HUES48 (cell line): Measurements from ENCODE around the gene GLS.

ENCODE experiments used
- H3K27ac ChIP-seq: one replicate; pipeline ENCODE4 v1.7.0; 2013; ENCODE audit warnings: low read depth, low read length, inconsistent platforms
- H3K27me3 ChIP-seq: 2 replicates; pipeline ENCODE4 v1.6.1; 2013; ENCODE audit warnings: mild to moderate bottlenecking, low read length; ENCODE audit not compliant: control insufficient read depth, insufficient read depth
- H3K36me3 ChIP-seq: 2 replicates; pipeline ENCODE4 v1.6.1; 2013; ENCODE audit warnings: low read length; ENCODE audit not compliant: control insufficient read depth, insufficient read depth
- H3K4me1 ChIP-seq: 2 replicates; pipeline ENCODE4 v1.6.1; 2013; ENCODE audit warnings: mild to moderate bottlenecking, low read length; ENCODE audit not compliant: control insufficient read depth, insufficient read depth
- H3K4me3 ChIP-seq: 2 replicates; pipeline ENCODE4 v1.5.1; 2013; ENCODE audit warnings: mild to moderate bottlenecking, low read depth, low read length
- H3K9ac ChIP-seq: 2 replicates; pipeline ENCODE4 v1.6.1; 2013; ENCODE audit warnings: mild to moderate bottlenecking, low read depth, low read length, moderate library complexity
- H3K9me3 ChIP-seq: 2 replicates; pipeline ENCODE4 v1.6.1; 2013; ENCODE audit warnings: low read length; ENCODE audit not compliant: control insufficient read depth, insufficient read depth

The GLS gene

GRCh38 chr2:190910341-190911136 is 29.9 kb downstream of the GLS start:
- H3K4me1 ChIP-seq, result no peaks in the 10 kb centered on the region
- no peak overlapping the region for H3K4me3 ChIP-seq
- no peak overlapping the region for H3K27ac ChIP-seq
- H3K9me3 ChIP-seq, result no peaks in the 10 kb centered on the region
- H3K27me3 ChIP-seq, result no peaks in the 10 kb centered on the region
- H3K9ac ChIP-seq, result no peak overlapping the region
- peaks cover 80% of the 10 kb centered on the region for H3K36me3 ChIP-seq

- no peaks in the 10 kb centered on the region for H3K27me3 ChIP-seq
- peaks cover 83% of the 10 kb centered on the region for H3K36me3 ChIP-seq
- no peak overlapping the region for H3K27ac ChIP-seq
- no peak overlapping the region for H3K9ac ChIP-seq
- H3K9me3 ChIP-seq, result no peaks in the 10 kb centered on the region
- H3K4me3 ChIP-seq, result no peak overlapping the region
- no peaks in the 10 kb centered on the region for H3K4me1 ChIP-seq
Measured at GRCh38 chr2:190911813-190912212, 31.2 kb downstream of the GLS start.

DNA sequence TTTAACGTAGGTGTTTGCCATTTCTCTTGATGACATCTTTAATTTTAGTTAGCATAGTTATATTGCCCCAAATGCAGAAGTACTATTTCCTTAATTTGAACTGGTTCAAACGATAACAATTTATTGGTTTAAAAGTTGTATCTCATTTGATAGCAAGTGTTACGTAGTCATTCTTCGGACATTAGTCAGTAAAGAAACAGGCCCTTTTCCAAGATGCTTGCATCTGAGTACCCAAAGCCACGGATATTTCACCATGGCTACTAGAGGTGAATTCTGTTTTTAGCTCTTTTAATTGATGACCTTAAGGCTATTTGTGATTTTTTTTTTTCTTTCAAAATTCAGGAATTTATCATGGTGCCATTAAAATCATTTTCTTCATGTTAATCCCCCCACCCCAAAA is 32.1 kb downstream of the GLS start:
- Histone ChIP-seq H3K27me3 (no peaks in the 10 kb centered on the region), H3K9me3 (no peaks in the 10 kb centered on the region), H3K4me3 (no peak overlapping the region), H3K36me3 (peaks cover 88% of the 10 kb centered on the region), H3K9ac (no peak overlapping the region), H3K4me1 (no peaks in the 10 kb centered on the region), H3K27ac (no peak overlapping the region)

DNA sequence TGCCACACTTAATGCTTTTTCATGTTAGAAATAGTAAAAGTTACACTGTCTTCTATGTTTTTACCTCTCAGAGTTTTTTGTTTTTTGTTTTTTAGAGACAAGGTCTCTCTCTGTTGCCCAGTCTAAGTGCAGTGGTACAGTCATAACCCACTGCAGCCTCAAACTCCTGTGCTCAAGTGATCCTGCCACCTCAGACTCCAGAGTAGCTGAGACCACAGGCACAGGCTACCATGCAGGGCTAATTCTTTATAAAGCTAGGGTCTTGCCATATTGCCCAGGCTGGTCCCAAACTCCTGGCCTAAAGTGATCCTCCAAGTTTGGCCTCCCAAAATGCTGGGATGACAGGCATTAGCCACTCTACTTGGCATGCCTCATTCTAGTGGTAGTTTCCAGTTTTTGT is 33.1 kb downstream of the GLS start:
- Histone ChIP-seq H3K9me3 (no peaks in the 10 kb centered on the region), H3K36me3 (peaks cover 81% of the 10 kb centered on the region), H3K27ac (no peak overlapping the region), H3K27me3 (no peaks in the 10 kb centered on the region), H3K4me3 (no peak overlapping the region), H3K4me1 (no peaks in the 10 kb centered on the region), H3K9ac (no peak overlapping the region)

DNA sequence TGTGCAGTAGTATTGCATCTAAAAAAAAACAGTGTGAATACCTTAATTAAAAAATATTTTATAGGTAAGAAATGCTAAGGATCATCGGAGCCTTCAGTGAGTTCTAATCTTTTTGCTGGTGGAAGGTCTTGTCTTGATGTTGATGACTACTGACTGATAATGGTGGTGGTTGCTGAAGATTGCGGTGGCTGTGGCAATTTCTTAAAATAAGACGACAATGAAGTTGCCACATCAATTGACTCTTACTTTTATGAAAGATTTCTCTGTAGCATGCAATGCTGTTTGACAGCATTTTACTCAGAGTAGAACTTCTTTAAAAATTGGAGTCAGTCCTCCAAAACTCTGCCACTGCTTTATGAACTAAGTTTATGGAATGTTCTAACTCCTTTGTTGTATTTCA is 36.2 kb downstream of the GLS start:
- Histone ChIP-seq H3K9me3 (no peaks in the 10 kb centered on the region), H3K27me3 (no peaks in the 10 kb centered on the region), H3K9ac (no peak overlapping the region), H3K27ac (no peak overlapping the region), H3K4me3 (no peak overlapping the region), H3K4me1 (no peaks in the 10 kb centered on the region), H3K36me3 (peaks cover 83% of the 10 kb centered on the region)

GRCh38 chr2:190920085-190920484 is 39.5 kb downstream of the GLS start:
- Histone ChIP-seq H3K36me3 (peaks cover 88% of the 10 kb centered on the region), H3K9ac (no peak overlapping the region), H3K27me3 (no peaks in the 10 kb centered on the region), H3K9me3 (no peaks in the 10 kb centered on the region), H3K4me3 (no peak overlapping the region), H3K27ac (no peak overlapping the region), H3K4me1 (no peaks in the 10 kb centered on the region)

DNA sequence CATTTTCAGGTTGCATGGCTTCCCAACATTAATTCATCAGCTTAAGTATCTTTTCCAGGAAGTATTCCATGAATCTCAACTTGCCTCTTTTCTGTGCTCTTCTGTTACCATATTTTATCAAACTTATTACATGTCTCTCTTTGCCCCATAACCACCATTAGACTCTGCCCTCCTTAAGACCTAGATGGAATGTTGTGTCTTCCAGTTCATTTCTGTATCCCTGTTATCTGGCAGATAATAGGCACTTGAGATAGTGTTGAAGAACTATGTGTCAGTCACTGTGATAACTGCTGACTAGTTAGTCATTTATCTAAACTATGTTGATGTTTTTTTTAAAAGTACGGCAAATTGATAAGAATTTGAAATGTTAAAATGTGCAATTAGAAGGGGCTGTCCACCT is 41.8 kb downstream of the GLS start:
- peaks cover 83% of the 10 kb centered on the region for H3K36me3 ChIP-seq

DNA sequence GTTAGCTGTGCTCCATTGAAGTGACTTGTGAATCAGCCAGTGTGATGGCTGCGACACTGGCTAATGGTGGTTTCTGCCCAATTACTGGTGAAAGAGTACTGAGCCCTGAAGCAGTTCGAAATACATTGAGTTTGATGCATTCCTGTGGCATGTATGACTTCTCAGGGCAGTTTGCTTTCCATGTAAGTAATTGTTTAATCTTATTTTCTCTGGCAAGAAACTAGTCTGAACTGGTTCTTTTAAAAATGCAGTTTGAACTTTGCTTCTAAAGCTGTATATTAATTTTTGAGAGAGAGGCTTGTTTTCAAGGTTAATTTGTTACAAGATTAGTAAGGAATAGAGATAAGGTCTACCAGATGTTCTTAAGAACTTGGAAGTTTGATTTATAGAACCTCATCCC is 46.7 kb downstream of the GLS start:
- peaks cover 76% of the 10 kb centered on the region for H3K36me3 ChIP-seq

More for the DNA sequence above, 41.8 kb downstream of the GLS start:
- no peak overlapping the region for H3K27ac ChIP-seq
- no peaks in the 10 kb centered on the region for H3K27me3 ChIP-seq
- no peaks in the 10 kb centered on the region for H3K9me3 ChIP-seq
- no peak overlapping the region for H3K9ac ChIP-seq
- H3K4me1 ChIP-seq, result no peaks in the 10 kb centered on the region
- H3K4me3 ChIP-seq, result no peak overlapping the region

GRCh38 chr2:190929919-190930318 is 49.3 kb downstream of the GLS start:
- Histone ChIP-seq H3K36me3 (peaks cover 59% of the 10 kb centered on the region), H3K27me3 (no peaks in the 10 kb centered on the region), H3K4me3 (no peak overlapping the region), H3K4me1 (peaks cover 30% of the 10 kb centered on the region), H3K9ac (no peak overlapping the region), H3K9me3 (no peaks in the 10 kb centered on the region), H3K27ac (no peak overlapping the region)

More for the DNA sequence above, 46.7 kb downstream of the GLS start:
- Histone ChIP-seq H3K9ac (no peak overlapping the region), H3K4me1 (peaks cover 14% of the 10 kb centered on the region), H3K27ac (no peak overlapping the region), H3K27me3 (no peaks in the 10 kb centered on the region), H3K4me3 (no peak overlapping the region), H3K9me3 (no peaks in the 10 kb centered on the region)

DNA sequence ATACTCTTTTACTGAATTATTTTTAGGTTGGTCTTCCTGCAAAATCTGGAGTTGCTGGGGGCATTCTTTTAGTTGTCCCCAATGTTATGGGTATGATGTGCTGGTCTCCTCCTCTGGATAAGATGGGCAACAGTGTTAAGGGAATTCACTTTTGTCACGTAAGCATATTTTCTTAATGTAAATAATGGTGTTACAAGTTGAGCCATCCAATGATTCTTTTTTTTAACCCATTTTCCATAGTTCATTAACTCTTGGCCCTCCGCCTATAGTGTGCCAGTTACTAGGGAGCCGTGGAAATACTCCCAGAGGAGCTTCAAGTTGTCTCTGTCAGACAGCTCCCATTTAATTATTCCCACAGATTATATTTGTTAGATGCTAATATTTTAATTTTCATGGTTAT is 49.8 kb downstream of the GLS start:
- Histone ChIP-seq H3K9me3 (no peaks in the 10 kb centered on the region), H3K27me3 (no peaks in the 10 kb centered on the region), H3K4me3 (no peak overlapping the region), H3K9ac (no peak overlapping the region), H3K36me3 (peaks cover 54% of the 10 kb centered on the region), H3K27ac (no peak overlapping the region), H3K4me1 (peaks cover 35% of the 10 kb centered on the region)

DNA sequence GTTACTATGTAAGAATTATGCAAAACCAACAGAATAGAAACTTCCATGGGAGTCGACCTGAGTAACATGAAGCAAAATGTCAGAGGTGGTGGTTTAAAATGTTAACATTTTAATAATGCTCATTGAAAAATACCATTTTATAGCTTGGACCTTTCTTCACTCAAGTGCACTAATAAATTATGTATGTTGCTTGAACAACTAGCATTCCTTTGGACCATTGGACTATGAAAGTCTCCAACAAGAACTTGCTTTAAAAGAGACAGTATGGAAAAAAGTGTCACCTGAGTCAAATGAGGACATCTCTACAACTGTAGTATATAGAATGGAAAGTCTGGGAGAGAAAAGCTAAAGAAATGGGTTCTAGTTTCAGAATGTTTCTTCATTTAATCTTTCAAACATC is 51.9 kb downstream of the GLS start:
- H3K9ac ChIP-seq, result no peak overlapping the region
- H3K36me3 ChIP-seq, result peaks cover 39% of the 10 kb centered on the region
- peak overlapping the region; percentile 54 for H3K27ac ChIP-seq
- no peaks in the 10 kb centered on the region for H3K27me3 ChIP-seq
- no peak overlapping the region for H3K4me3 ChIP-seq
- no peaks in the 10 kb centered on the region for H3K9me3 ChIP-seq
- H3K4me1 ChIP-seq, result peaks cover 53% of the 10 kb centered on the region
